ES-I3 (cell line): Measurements from ENCODE around the gene GRID1.
"Not testable (repeated sequence)": the region's sequence is repeated elsewhere in the genome, so short reads cannot be mapped to it uniquely, and the experiment has no call there.

ENCODE experiments used
- H3K36me3 ChIP-seq: 2 replicates; pipeline ENCODE4 v1.6.1; 2013; ENCODE audit warnings: mild to moderate bottlenecking, low read length, control low read depth, moderate library complexity; ENCODE audit not compliant: insufficient read depth
- H3K4me1 ChIP-seq: 2 replicates; pipeline ENCODE4 v1.6.1; 2013; ENCODE audit warnings: mild to moderate bottlenecking, control low read depth, low read length; ENCODE audit not compliant: insufficient read depth
- H3K9ac ChIP-seq: 2 replicates; pipeline ENCODE4 v1.6.1; 2013; ENCODE audit warnings: low read depth, mild to moderate bottlenecking, low read length, moderate library complexity
- H3K9me3 ChIP-seq: 2 replicates; pipeline ENCODE4 v1.6.1; 2013; ENCODE audit warnings: mild to moderate bottlenecking, low read length, moderate library complexity; ENCODE audit not compliant: control insufficient read depth, insufficient read depth

Gene GRID1

DNA sequence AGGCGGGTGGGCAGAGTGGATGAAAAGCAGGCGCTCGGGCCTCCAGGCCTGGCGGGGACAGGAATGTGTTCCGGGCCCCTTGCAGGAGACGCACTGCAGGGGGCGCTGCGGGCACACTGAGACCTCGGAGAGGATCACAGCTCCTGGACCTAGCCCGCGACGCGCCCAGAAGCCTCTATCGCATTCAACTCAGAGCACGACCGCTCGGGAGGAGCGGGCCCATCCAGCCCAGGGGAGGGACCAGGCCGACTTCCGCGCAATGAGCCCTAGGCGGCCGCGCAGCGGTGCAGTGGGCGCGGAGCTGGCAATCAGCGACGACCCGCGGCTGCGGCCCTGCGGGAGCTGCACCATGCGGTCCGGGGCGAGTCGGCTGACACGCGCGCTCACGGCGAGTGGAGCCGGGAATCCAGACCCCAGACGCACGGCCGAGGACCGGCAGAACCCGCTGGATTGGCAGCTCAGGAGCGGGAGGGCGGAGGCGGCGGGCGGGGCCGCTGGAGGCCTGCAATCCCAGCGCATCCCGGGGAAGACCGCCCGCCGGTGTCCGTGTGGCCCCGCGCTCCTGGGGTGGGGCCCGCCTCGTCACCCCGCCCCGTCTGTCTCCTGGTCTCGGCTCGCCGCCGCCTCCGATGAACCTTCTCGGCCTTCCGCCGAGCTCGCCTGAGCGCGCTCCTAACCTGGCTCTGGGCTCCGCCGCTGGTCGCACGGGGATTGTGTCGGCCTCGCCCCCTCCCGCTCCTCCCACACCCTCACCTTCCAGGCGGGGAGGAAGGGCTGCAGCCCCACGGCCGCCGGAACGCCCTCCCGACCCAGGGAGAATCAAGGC is 33.5 kb upstream of the GRID1 start:
- no peaks in the 10 kb centered on the region for H3K36me3 ChIP-seq
- H3K9me3 ChIP-seq: no peaks in the 10 kb centered on the region
- peak overlapping the region; percentile 63 for H3K9ac ChIP-seq
- no peaks in the 10 kb centered on the region for H3K4me1 ChIP-seq

DNA sequence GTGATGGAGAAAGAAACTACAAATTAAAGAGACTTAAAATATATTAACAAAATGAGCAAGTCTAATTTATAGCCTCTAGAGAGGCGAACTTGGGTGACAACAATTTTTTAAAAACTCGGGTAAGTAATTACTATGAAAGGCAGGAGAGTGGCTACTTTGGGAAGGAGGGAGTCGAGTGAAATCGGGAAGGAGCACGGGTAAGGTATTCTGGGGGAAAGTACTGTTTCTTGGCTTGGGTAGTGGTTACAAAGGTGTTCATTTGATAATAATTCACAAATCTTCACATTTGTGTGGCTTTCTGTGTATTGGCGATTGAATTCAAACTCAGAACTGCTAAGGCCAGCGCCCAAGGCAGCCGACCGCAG is 32.9 kb upstream of the GRID1 start:
- Histone ChIP-seq H3K4me1 (no peaks in the 10 kb centered on the region), H3K9me3 (no peaks in the 10 kb centered on the region), H3K36me3 (no peaks in the 10 kb centered on the region), H3K9ac (no peak overlapping the region)

DNA sequence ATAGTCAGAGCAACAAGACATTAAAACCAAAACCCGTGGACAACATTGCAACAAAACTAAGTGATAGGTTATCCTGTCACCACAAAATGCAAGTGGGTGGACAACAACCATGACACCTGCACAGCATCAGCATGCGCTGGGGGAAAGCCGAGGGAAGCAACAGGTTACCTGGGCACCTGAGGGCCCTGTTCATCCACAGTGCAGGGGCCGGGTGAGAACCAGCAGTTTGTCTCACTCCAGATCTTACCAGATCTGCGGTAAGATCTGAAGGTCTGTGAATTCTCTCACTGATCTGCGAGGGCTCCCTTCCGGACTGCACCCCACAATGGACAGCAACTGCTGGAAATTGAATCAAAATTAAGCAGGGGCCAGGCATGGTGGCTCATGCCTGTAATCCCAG is 30.5 kb upstream of the GRID1 start:
- Histone ChIP-seq H3K9me3 (no peaks in the 10 kb centered on the region), H3K36me3 (no peaks in the 10 kb centered on the region), H3K9ac (no peak overlapping the region), H3K4me1 (no peaks in the 10 kb centered on the region)

DNA sequence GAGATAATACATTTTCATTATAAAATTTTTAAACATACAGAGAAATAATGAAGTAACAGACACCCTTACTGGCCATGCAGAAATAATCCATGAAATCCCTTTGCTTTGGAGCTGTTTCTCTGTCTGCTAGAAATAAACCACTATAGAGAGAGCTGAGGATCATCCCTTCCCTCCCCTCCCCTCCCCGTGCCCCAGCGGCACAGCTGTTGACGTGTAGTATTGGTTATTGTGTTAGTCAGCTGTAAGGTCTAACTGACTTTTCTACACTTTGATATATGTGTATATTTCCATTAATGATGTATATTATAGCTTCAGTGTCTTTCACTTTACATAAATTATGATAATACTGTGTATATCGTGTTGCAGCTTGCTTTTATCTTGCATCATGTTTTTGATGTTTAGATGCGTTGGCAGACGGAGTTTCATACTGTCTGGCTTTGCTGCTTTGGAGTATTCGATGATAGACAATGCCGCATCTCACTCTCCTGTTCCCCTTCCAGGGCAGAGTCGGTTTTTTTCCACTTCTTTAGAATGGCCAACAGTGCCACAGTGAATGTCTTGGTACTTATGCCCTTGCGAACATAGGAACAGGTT is 27.4 kb upstream of the GRID1 start:
- H3K9me3 ChIP-seq: no peaks in the 10 kb centered on the region
- no peak overlapping the region for H3K9ac ChIP-seq
- H3K36me3 ChIP-seq: no peaks in the 10 kb centered on the region
- no peaks in the 10 kb centered on the region for H3K4me1 ChIP-seq

DNA sequence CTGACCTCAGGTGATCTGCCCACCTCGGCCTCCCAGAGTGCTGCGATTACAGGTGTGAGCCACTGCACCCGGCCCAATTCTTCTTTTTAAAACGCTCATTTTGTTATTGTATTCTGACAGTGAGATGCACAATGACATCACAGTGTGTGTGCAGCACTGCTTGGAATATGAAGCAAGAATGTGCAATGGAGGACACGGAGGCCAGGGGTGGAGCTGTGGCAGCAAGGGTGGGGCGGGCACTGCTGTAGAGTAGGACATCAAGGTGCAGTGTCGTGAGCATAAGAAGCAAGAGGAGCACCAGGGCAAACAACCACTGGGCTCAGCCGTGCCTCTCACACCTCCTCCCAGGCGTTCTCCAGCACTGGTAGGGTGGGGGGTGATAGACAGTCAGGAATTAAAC is 26.8 kb upstream of the GRID1 start:
- Histone ChIP-seq H3K36me3 (no peaks in the 10 kb centered on the region), H3K4me1 (peaks cover under 1% of the 10 kb centered on the region; the same call in 1 of the 2 replicates), H3K9me3 (no peaks in the 10 kb centered on the region), H3K9ac (no peak overlapping the region)

DNA sequence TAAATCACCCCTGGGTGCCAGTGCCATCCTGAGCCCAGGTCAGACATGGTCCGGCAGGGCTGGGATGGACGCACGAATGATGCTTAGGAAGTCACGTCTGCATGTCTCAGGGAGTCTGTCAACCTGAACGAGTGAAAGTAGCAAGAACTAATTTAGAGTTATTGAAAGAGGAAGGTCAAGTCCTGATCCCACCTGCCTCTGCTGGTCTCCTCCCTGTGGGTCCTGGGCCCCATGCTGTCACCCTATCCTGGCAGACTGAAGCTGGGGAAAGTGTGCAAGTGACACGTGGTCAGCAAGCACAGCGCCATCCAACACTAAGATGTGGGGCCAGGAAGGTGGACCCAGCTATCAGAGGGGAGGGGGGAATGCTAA is 26.1 kb upstream of the GRID1 start:
- Histone ChIP-seq H3K9me3 (no peaks in the 10 kb centered on the region), H3K9ac (no peak overlapping the region), H3K36me3 (no peaks in the 10 kb centered on the region), H3K4me1 (peaks cover 5% of the 10 kb centered on the region; the same call in 1 of the 2 replicates)

DNA sequence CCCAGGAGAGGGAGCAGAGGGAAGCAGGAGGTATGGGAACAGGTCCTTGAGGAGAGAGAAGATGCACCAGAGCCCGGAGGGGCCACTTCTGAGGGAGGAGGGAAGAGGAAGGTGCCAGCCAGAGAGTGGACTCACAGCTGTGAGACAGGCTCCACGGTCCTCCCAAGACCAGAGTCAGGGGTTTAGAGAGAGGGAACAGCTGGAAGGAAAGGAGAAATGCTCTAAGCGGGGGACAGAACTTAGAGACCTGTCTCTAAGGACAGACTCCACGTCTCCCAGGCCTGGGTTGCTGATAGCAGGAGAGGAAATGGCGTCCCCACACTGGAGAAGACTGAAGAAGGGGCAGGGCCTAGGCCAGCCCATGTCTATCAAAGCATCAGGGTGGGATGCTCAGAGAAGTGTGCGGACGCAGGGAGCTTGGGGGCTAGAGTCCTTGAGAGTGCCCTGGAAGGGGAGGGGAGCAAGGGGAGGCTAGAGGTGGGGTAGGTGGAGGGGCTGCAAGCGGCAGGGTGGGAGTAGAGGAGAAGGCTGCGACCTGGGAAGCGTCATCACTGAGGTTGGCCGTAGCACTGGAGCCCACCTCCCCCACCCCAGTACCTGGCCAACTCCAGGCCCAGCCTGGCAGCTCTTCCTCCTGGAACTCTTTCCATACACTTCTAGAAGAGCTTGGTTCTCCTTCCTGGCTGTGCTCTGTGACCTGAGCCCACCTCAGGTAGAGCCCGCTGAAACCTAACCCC is 25.6 kb upstream of the GRID1 start:
- Histone ChIP-seq H3K9me3 (no peaks in the 10 kb centered on the region), H3K36me3 (no peaks in the 10 kb centered on the region), H3K9ac (no peak overlapping the region), H3K4me1 (peaks cover 10% of the 10 kb centered on the region)

DNA sequence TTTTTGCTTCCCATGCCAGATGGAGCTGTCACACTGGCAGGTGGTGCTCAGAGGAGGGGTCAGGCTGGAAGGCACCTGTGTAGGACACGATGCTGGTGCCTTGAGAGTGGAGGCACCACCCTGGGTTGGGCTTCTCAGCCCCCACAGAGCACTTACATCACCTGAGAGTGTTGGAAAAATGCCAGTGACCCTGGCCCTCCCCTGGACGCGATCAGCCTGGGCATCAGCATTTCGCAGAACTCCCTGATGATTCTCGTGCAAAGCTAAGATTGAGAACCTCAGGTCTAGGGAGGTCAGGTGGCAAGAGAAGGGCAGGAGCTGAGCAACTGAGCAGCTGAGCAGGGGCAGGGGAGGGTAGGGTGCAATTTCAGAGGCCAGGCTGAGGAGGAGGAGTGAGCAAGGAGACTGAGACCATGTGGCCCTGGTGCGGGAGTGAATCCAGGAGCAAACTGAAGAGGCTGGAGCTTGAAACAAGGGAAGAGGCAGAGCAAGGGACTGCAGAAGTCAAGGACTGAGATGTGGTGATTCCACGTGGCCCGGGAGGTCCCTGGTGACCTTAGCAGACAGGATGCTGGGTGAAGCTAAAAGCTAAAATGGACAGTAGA is 24.7 kb upstream of the GRID1 start:
- H3K9me3 ChIP-seq: no peaks in the 10 kb centered on the region
- no peaks in the 10 kb centered on the region for H3K36me3 ChIP-seq
- H3K4me1 ChIP-seq: peaks cover 10% of the 10 kb centered on the region
- H3K9ac ChIP-seq: no peak overlapping the region

DNA sequence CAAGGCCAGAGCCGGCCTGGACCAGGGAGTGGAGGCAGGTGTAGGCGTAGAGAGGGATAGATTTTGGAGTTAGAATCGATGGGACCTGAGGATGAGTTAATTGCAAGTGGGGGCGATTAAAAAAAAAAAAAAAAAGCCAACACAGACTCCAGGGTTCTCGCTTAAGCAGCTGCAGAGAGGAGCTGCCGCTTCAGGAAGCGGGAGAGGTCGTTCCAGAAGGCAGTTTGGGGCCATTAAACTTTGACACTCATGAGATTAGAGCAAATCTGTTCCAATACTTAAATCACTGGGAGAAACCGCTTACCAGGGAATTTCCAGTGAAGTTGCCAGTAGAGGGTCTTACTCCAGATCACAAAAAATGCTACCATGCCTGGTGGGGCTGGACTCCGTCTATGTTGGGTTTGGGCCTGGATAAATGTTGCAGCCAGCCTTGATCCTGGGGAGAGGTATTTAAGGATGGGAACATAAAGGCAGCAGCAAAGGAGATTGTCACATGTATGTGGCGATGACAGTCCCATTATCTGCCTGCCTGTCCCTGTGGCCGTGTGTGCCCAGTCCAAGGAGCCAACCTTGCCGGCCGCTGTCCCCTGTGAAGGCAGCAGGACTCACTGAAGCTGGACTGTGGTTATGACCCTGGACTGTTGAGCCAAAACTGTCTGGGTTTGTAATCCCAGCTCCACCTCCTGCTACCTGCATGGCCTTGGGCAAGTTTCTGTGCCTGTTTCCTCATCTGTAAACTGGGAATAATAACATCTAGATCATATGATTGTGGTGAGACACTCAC is 23.9 kb upstream of the GRID1 start:
- Histone ChIP-seq H3K4me1 (peaks cover 10% of the 10 kb centered on the region), H3K9me3 (no peaks in the 10 kb centered on the region), H3K36me3 (no peaks in the 10 kb centered on the region), H3K9ac (peak overlapping the region; percentile 64; the same call in 1 of the 2 replicates)

DNA sequence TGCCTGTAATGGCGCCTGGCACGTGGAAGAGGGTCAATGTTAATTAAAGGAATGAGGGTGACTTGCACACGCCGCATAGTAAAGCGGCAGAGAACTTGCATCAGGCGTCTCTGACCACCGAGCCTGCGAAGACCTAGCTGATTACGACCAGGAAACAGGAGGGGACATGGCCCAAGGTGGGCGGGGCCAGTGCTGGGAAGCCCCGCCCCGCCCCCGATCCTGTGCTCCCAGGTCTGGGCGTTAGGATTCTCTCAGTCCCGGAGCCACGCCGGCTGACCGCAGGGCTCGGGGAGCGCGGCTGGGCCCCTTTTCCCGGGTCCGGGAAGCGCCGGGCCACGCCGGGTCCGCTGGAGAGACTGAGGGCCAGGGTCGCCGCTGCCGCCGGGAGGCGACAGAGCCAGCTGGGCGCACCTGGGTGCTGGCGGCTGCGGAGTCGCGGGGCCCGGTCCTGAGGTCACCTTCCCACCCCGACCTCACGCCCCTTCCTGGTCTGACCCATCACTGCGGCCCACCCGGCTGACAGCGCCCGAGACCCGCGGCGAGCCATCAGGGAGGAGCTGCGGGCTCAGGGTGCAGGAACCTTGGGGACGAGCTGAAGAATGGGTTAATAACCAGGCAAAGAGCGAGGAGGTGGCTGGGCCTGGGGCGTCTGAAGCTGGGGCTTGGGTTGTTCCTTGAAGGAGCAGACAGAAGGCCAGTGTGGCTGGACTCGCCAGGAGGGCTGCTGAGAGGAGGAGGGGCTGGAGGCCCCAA is 23.0 kb upstream of the GRID1 start:
- H3K9me3 ChIP-seq: no peaks in the 10 kb centered on the region
- H3K36me3 ChIP-seq: no peaks in the 10 kb centered on the region
- peak overlapping the region; percentile 64 for H3K9ac ChIP-seq
- H3K4me1 ChIP-seq: peaks cover 10% of the 10 kb centered on the region

DNA sequence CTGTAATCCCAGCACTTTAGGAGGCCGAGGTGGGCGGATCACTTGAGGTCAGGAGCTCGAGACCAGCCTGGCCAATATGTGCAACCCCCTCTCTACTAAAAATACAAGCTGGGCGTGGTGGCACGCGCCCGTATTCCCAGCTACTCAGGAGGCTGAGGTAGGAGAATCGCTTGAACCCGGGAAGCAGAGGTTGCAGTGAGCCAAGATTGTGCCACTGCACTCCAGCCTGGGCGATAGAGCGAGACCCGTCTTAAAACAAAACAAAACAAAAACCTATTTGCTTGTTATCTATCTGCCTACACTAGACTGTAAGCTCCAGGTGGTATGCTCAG is 22.5 kb upstream of the GRID1 start:
- peak overlapping the region; percentile 64 for H3K9ac ChIP-seq
- H3K4me1 ChIP-seq: peaks cover 10% of the 10 kb centered on the region

DNA sequence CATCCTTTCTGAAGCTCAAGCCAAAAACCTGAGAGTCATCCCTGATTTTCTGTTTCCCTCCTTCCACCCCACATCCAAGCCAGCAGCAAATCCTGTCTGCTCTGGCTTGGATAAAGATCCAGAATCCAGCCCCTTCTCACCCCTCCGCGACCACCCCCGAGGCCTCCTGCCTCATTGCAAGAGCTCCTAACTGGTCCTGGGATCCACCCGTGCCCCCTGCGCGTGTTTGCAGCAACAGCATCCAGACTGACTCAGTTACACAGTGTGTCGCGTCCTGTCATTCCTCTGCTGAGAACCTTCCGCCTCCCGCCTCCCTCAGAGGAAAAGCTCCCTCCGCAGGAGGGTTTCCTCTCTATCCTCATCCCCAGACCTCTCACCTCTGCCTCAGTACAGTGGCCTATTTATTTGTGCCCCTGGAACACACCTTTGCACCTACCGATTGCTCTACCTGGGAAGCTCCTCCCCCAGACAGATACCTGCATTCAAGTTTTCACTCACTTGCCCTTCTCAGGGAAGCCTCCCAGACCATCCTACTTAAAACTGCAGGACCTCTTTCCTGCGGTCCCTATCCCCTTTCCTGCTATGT is 21.6 kb upstream of the GRID1 start:
- peak overlapping the region; percentile 40; the same call in 1 of the 2 replicates for H3K9ac ChIP-seq
- peaks cover 10% of the 10 kb centered on the region for H3K4me1 ChIP-seq
- H3K9me3 ChIP-seq: no peaks in the 10 kb centered on the region
- no peaks in the 10 kb centered on the region for H3K36me3 ChIP-seq

More for the DNA sequence above, 22.5 kb upstream of the GRID1 start:
- not testable (repeated sequence) for H3K9me3 ChIP-seq, H3K36me3 ChIP-seq

DNA sequence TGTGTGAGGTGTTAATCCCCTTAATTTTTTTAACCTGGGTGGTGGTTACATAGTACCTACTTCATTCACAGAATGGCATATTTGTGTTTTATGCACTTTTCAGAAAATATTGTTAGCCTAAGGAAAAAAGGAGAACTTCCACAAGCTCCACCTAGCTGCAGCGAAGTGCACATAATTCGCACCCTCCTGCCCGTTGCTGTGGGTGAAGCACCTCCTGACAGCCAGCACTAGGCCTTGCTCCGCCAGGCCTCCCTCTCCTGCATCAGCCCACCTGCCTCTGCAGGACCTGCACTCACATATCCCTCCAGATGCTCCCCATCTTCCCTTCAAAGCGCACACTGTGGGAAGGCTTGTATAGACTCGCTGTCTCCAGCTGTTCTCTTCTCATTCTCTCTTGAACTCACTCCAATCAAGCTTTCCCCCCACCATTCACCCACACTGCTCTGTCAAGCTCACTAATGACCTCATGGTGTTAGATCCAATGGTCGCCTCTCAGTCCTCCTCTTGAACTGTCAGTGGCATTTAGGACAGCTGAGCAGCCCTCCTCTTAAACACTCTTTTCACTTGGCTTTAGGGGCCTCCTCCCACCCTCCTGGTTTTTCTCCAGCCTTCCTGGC is 20.7 kb upstream of the GRID1 start:
- no peaks in the 10 kb centered on the region for H3K9me3 ChIP-seq
- no peak overlapping the region for H3K9ac ChIP-seq
- peaks cover 10% of the 10 kb centered on the region for H3K4me1 ChIP-seq
- H3K36me3 ChIP-seq: no peaks in the 10 kb centered on the region
